Caco-2 (cell line): ENCODE data around the gene CENPU. TPM values are rescaled to one million over a fixed set of nuclear protein-coding genes. Genes with fewer than 3 reads are reported as not detected.

Experiments used
- BruUV-seq: library from RNA; stranded (reverse); fragments of 400-500 nt; replicated peaks from 2 replicates; lab custom pipeline; 2021; lab: Mats Ljungman, UMichigan
- CTCF ChIA-PET: fragments of 300-600 bp; sonication (Branson Sonifier 250); formaldehyde crosslinking; loops from one replicate; lab custom pipeline; 2022; ENCODE audit warnings: antibody characterized with exemption; lab: Charles Lee
- POLR2A ChIA-PET: fragments of 300-600 bp; sonication (Branson Sonifier 250); formaldehyde crosslinking; loops from one replicate; lab custom pipeline; 2022; ENCODE audit warnings: antibody characterized with exemption; lab: Charles Lee
- DNase-seq, 2 experiments: peaks; one replicate each; pipeline versions ENCODE4 v3.0.0 to v3.0.0-alpha.2; 2020 to 2022
- H3K27me3 ChIP-seq: replicated peaks from 2 replicates; pipeline ENCODE4 v1.6.0; 2011; ENCODE audit warnings: low read length; ENCODE audit not compliant: control insufficient read depth, insufficient read depth
- H3K36me3 ChIP-seq: 2 replicates; pipeline ENCODE4 v1.5.1; 2011; ENCODE audit warnings: low read length; ENCODE audit not compliant: control insufficient read depth, insufficient read depth
- H3K4me1 ChIP-seq: fragments of 250-450 bp; sonication (Bioruptor Pico); 2 replicates; pipeline ENCODE4 v1.5.1; 2020; ENCODE audit warnings: mild to moderate bottlenecking
- H3K4me3 ChIP-seq: 2 replicates; pipeline ENCODE4 v1.5.1; 2011; ENCODE audit warnings: low read depth, mild to moderate bottlenecking, control low read depth, low read length
- H3K9me3 ChIP-seq: fragments of 250-450 bp; sonication (Bioruptor Pico); 2 replicates; pipeline ENCODE4 v1.5.1; 2020; ENCODE audit warnings: mild to moderate bottlenecking, moderate library complexity
- H3K27ac Mint-ChIP-seq: one replicate; pipeline ENCODE4 v1.8.0; 2022; ENCODE audit warnings: mixed read lengths; ENCODE audit not compliant: unreplicated experiment
- H3K27me3 Mint-ChIP-seq: one replicate; pipeline ENCODE4 v1.8.0; 2022; ENCODE audit warnings: mixed read lengths; ENCODE audit not compliant: insufficient read depth, unreplicated experiment
- H3K36me3 Mint-ChIP-seq: one replicate; pipeline ENCODE4 v1.8.0; 2022; ENCODE audit warnings: mild to moderate bottlenecking, mixed read lengths; ENCODE audit not compliant: insufficient read depth, unreplicated experiment
- H3K4me1 Mint-ChIP-seq: one replicate; pipeline ENCODE4 v1.8.0; 2022; ENCODE audit warnings: low read depth, mixed read lengths; ENCODE audit not compliant: unreplicated experiment
- H3K4me3 Mint-ChIP-seq: one replicate; pipeline ENCODE4 v1.8.0; 2022; ENCODE audit warnings: mild to moderate bottlenecking, moderate library complexity, mixed read lengths; ENCODE audit not compliant: unreplicated experiment
- H3K9me3 Mint-ChIP-seq: one replicate; pipeline ENCODE4 v1.8.0; 2022; ENCODE audit warnings: mixed read lengths; ENCODE audit not compliant: unreplicated experiment
- CTCF ChIP-seq, 2 experiments: fragments of 200-600 bp in 1 of 2; IDR thresholded peaks; 1 replicate in 1 of 2; 2 replicates in 1 of 2; pipeline versions ENCODE4 v1.5.1 to v1.8.0; 2011 to 2022; ENCODE audit warnings: antibody characterized with exemption in 1 of 2, control low read depth in 1 of 2, inconsistent platforms in 1 of 2, low read depth in 1 of 2, low read length in 1 of 2, mild to moderate bottlenecking in 1 of 2, moderate library complexity in 1 of 2; ENCODE audit not compliant: insufficient read depth in 1 of 2, severe bottlenecking in 1 of 2, unreplicated experiment in 1 of 2
- intact Hi-C: fragments of 100-400 bp; cut with micrococcal nuclease; formaldehyde crosslinking; loops from one replicate; pipeline ENCODE4 v1.10.0; 2022; ENCODE audit not compliant: unreplicated experiment
- total RNA-seq: library from RNA; stranded (reverse); gene quantifications from 2 replicates; pipeline ENCODE4 v1.2.3, GENCODE V29; 2022

The CENPU gene
- total RNA-seq, 1 experiment from 2014 or later = 52.0 TPM

GRCh38 chr4:184644553-184645307 is 89.2 kb downstream of the CENPU start:
- Histone ChIP-seq H3K4me3 (no peak overlapping the region), H3K4me1 (peaks cover 10% of the 10 kb centered on the region), H3K9me3 (no peaks in the 10 kb centered on the region), H3K36me3 (no peaks in the 10 kb centered on the region), H3K27me3 (no peaks in the 10 kb centered on the region)
- H3K9me3 Mint-ChIP-seq = no peaks in the 10 kb centered on the region
- TF ChIP-seq CTCF (IDR thresholded peaks at IDR 0.05; ENCODE audit: insufficient read depth in 1 of 2, low read depth in 1 of 2, low read length in 1 of 2, severe bottlenecking in 1 of 2, unreplicated experiment in 1 of 2) = no peak
- CTCF ChIA-PET = no interaction called here
- no peaks in the 10 kb centered on the region for H3K27me3 Mint-ChIP-seq
- POLR2A ChIA-PET = no interaction called here
- intact Hi-C loops = loop anchor here (5.0 to 10.0 kb wide), 3 partner anchors 88 to 170 kb away; partner anchors contain the start of genes CENPU and IRF2
- peaks cover 15% of the 10 kb centered on the region for H3K36me3 Mint-ChIP-seq
- no peak for DNase-seq
- no peak overlapping the region for H3K4me3 Mint-ChIP-seq
- no TSS peak for BruUV-seq
- no peak overlapping the region for H3K27ac Mint-ChIP-seq
- peaks cover 6% of the 10 kb centered on the region for H3K4me1 Mint-ChIP-seq

Other genes starting within 250 kb of the CENPU start
- gene CASP3, start 84.6 kb downstream of the CENPU start, total RNA-seq = 34.1 and 34.5 TPM in 2 replicates
- gene PRIMPOL, start 84.4 kb downstream of the CENPU start, total RNA-seq = 7.5 and 7.9 TPM in 2 replicates
- 76.3 and 100 TPM in 2 replicates for gene ACSL1, start 91.9 kb upstream of the CENPU start, total RNA-seq